HepG2 (cell line): ENCODE results near the gene MPZL3. TPM values are rescaled to one million over a fixed set of nuclear protein-coding genes. Genes with fewer than 3 reads are reported as not detected.

Source experiments
- ATF5 ChIP-seq: sonication (generic); formaldehyde crosslinking; IDR thresholded peaks from 2 replicates; pipeline ENCODE4 v1.4.0; 2020; ENCODE audit warnings: mild to moderate bottlenecking, low read depth, missing genetic modification reagents
- EP300 ChIP-seq, 3 experiments: sonication (generic) in 1 of 3; formaldehyde crosslinking in 1 of 3; IDR thresholded peaks; 2 replicates each; pipeline versions ENCODE4 v1.5.1 to v1.6.1; 2011 to 2020; ENCODE audit warnings: low read depth in 2 of 3, low read length in 2 of 3, borderline replicate concordance in 1 of 3, improper control_type of control experiment in 1 of 3, mild to moderate bottlenecking in 1 of 3, missing genetic modification reagents in 1 of 3, moderate library complexity in 1 of 3
- EZH2 ChIP-seq: conservative IDR thresholded peaks from 2 replicates; pipeline ENCODE4 v1.6.1; 2012; ENCODE audit warnings: mild to moderate bottlenecking, low read depth, low read length, moderate library complexity
- HNF4G ChIP-seq, 2 experiments: sonication (generic) in 1 of 2; formaldehyde crosslinking in 1 of 2; IDR thresholded peaks; 2 replicates each; pipeline versions ENCODE4 v1.4.0 to v1.6.1; 2011 to 2020; ENCODE audit warnings: borderline replicate concordance in 2 of 2, low read depth in 2 of 2, mild to moderate bottlenecking in 2 of 2, low read length in 1 of 2, missing genetic modification reagents in 1 of 2, moderate library complexity in 1 of 2
- HNRNPUL1 ChIP-seq: fragments of 200-400 bp; formaldehyde crosslinking; IDR thresholded peaks from 2 replicates; pipeline ENCODE4 v1.6.1; 2017; ENCODE audit warnings: low read depth, mild to moderate bottlenecking, low read length, moderate library complexity
- KAT7 ChIP-seq: IDR thresholded peaks from 2 replicates; pipeline ENCODE4 v1.6.1; 2018; ENCODE audit warnings: borderline replicate concordance, missing compliant biosample characterization
- MED8 ChIP-seq: sonication (generic); formaldehyde crosslinking; IDR thresholded peaks from 2 replicates; pipeline ENCODE4 v1.8.1; 2023; ENCODE audit warnings: mild to moderate bottlenecking, missing genetic modification reagents; ENCODE audit not compliant: insufficient replicate concordance
- MEF2D ChIP-seq: sonication (generic); formaldehyde crosslinking; IDR thresholded peaks from 2 replicates; pipeline ENCODE4 v1.5.1; 2020; ENCODE audit warnings: mild to moderate bottlenecking, missing genetic modification reagents
- MIXL1 ChIP-seq: IDR thresholded peaks from 2 replicates; pipeline ENCODE4 v1.6.1; 2016
- MTA3 ChIP-seq: sonication (generic); formaldehyde crosslinking; IDR thresholded peaks from 2 replicates; pipeline ENCODE4 v1.4.0; 2020; ENCODE audit warnings: missing genetic modification reagents
- MXI1 ChIP-seq: IDR thresholded peaks from 3 replicates; pipeline ENCODE4 v1.6.1; 2012; ENCODE audit warnings: low read depth, low read length, inconsistent platforms, borderline replicate concordance
- NCOA2 ChIP-seq: sonication (generic); formaldehyde crosslinking; IDR thresholded peaks from 2 replicates; pipeline ENCODE4 v1.8.0; 2022; ENCODE audit warnings: inconsistent platforms
- REPIN1 ChIP-seq: sonication (generic); formaldehyde crosslinking; IDR thresholded peaks from 2 replicates; pipeline ENCODE4 v1.8.0; 2022; ENCODE audit warnings: missing genetic modification reagents, low read depth, mild to moderate bottlenecking, borderline replicate concordance
- SOX6 ChIP-seq, 2 experiments: fragments of 450-650 bp in 1 of 2; sonication (generic) in 1 of 2; formaldehyde crosslinking in 1 of 2; IDR thresholded peaks; 2 replicates each; pipeline versions ENCODE4 v1.4.0 to v1.6.1; 2017 to 2020; ENCODE audit warnings: antibody characterized with exemption in 1 of 2, mild to moderate bottlenecking in 1 of 2, missing genetic modification reagents in 1 of 2
- STAT5B ChIP-seq: sonication (generic); formaldehyde crosslinking; IDR thresholded peaks from 2 replicates; pipeline ENCODE4 v1.4.0; 2020; ENCODE audit warnings: missing genetic modification reagents
- TBX3 ChIP-seq: fragments of 450-650 bp; IDR thresholded peaks from 2 replicates; pipeline ENCODE4 v1.6.1; 2017; ENCODE audit warnings: antibody characterized with exemption, mild to moderate bottlenecking, inconsistent platforms, borderline replicate concordance
- THAP9 ChIP-seq: sonication (generic); formaldehyde crosslinking; IDR thresholded peaks from 2 replicates; pipeline ENCODE4; 2020; ENCODE audit warnings: missing genetic modification reagents, mild to moderate bottlenecking, borderline replicate concordance
- TOE1 ChIP-seq: sonication (generic); formaldehyde crosslinking; IDR thresholded peaks from 2 replicates; pipeline ENCODE4 v1.4.0; 2020; ENCODE audit warnings: mild to moderate bottlenecking, missing genetic modification reagents
- U2AF2 ChIP-seq: fragments of 200-400 bp; formaldehyde crosslinking; IDR thresholded peaks from 2 replicates; pipeline ENCODE4 v1.6.1; 2017; ENCODE audit warnings: low read depth, mild to moderate bottlenecking, low read length
- YEATS2 ChIP-seq: sonication (generic); formaldehyde crosslinking; IDR thresholded peaks from 2 replicates; pipeline ENCODE4 v1.4.0; 2020; ENCODE audit warnings: missing genetic modification reagents, borderline replicate concordance
- ZFAT ChIP-seq: sonication (generic); formaldehyde crosslinking; conservative IDR thresholded peaks from 2 replicates; pipeline ENCODE4 v1.8.1; 2023; ENCODE audit warnings: missing genetic modification reagents, inconsistent platforms
- ZFX ChIP-seq: sonication (generic); formaldehyde crosslinking; IDR thresholded peaks from 2 replicates; pipeline ENCODE4 v1.4.0; 2020; ENCODE audit warnings: mild to moderate bottlenecking, low read depth, missing genetic modification reagents, moderate library complexity
- ZMYM4 ChIP-seq: sonication (generic); formaldehyde crosslinking; IDR thresholded peaks from 2 replicates; pipeline ENCODE4 v1.8.1; 2023; ENCODE audit warnings: mild to moderate bottlenecking, missing genetic modification reagents
- ZNF441 ChIP-seq: sonication (generic); formaldehyde crosslinking; IDR thresholded peaks from 2 replicates; pipeline ENCODE4 v1.7.0; 2021; ENCODE audit warnings: missing genetic modification reagents, borderline replicate concordance
- polyA plus RNA-seq, 8 experiments: library from polyadenylated mRNA; depleted of rRNA in 3 of 8; stranded (reverse) in 7 of 8; unstranded in 1 of 8; fragments of >200 nt; fragmentation: Illumina TruSeq in 4 of 8; extraction: Trizol in 4 of 8; gene quantifications; 2 replicates each; pipeline versions ENCODE4 v1.2.1 to v1.2.3, GENCODE V29; 2011 to 2016; ENCODE audit warnings: low read depth in 4 of 8, missing spikeins in 1 of 8, mixed read lengths in 1 of 8; ENCODE audit not compliant: insufficient read depth in 1 of 8
- total RNA-seq, 5 experiments: library from RNA; depleted of rRNA; stranded (reverse); fragments of >200 nt; fragmentation: Illumina TruSeq; extraction: Trizol; gene quantifications; 2 replicates each; pipeline ENCODE4 v1.2.3, GENCODE V29; 2016; ENCODE audit warnings: low read depth in 1 of 5
- TF ChIP-seq, protein P1 (sequence below): sonication (generic); formaldehyde crosslinking; IDR thresholded peaks from 2 replicates; pipeline ENCODE4 v1.5.0; 2020; ENCODE audit warnings: missing genetic modification reagents

The MPZL3 gene
- total and polyA plus RNA-seq, 2 of the 13 experiments (the other 11 are each of a cell fraction or from before 2014, with no cell fraction given) = 5.3 to 9.3 TPM

DNA sequence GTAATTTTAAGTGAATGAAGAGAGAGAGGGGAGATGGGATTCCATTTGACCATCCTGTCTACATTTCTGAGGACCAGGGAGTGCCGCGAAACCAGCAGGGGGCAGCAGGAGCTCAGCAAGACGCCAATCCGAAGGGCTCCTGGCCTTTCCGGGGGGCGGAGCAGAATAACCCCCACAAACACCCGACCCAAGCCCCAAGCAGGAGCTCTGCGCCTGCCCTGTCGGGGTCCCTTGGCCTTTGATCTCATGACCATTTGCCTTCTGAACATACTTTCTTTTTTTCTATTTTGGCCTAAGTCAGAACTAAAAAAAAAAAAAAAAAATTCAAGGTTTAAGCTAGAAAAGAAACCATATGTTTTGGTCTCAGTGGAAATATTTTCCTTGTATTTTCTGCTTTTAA, 53.8 kb downstream of the MPZL3 start (continued):
- TF ChIP-seq, protein P1, sequence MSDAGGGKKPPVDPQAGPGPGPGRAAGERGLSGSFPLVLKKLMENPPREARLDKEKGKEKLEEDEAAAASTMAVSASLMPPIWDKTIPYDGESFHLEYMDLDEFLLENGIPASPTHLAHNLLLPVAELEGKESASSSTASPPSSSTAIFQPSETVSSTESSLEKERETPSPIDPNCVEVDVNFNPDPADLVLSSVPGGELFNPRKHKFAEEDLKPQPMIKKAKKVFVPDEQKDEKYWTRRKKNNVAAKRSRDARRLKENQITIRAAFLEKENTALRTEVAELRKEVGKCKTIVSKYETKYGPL (CRISPR knock-in tag) = no peak
- peak; percentile 63; the same call in 1 of the 2 replicates for TF ChIP-seq ZMYM4
- peak; percentile 72; the same call in 1 of the 2 replicates for TF ChIP-seq ZNF441
- TF ChIP-seq MIXL1 (CRISPR knock-in tag) = peak; percentile 34; the same call in 1 of the 2 replicates
- TF ChIP-seq REPIN1 = no peak
- TF ChIP-seq U2AF2 = no peak
- no peak for TF ChIP-seq SOX6 (IDR thresholded peaks at IDR 0.05)
- peak; percentile 50; the same call in 1 of the 2 replicates for TF ChIP-seq SOX6 (CRISPR knock-in tag; IDR thresholded peaks at IDR 0.05)
- no peak for TF ChIP-seq MTA3 (CRISPR knock-in tag)
- TF ChIP-seq MEF2D (CRISPR knock-in tag) = no peak
- no peak for TF ChIP-seq KAT7 (CRISPR knock-in tag)
- TF ChIP-seq HNRNPUL1 = no peak
- no peak for TF ChIP-seq TOE1 (CRISPR knock-in tag)
- TF ChIP-seq ZFX (CRISPR knock-in tag) = peak; percentile 23; the same call in 1 of the 2 replicates
- TF ChIP-seq YEATS2 = no peak
- no peak for TF ChIP-seq ATF5 (CRISPR knock-in tag)
- no peak for TF ChIP-seq STAT5B (CRISPR knock-in tag)
- TF ChIP-seq MXI1 = 0 out of 3 replicates have a peak, but pooled peaks have one; percentile 27
- TF ChIP-seq MED8 (CRISPR knock-in tag) = no peak
- no peak for TF ChIP-seq ZFAT (CRISPR knock-in tag)
- TF ChIP-seq TBX3 = no peak
- no peak for TF ChIP-seq THAP9 (CRISPR knock-in tag)
- TF ChIP-seq EP300 (IDR thresholded peaks at IDR 0.05; ENCODE audit: low read depth in 2 of 2, low read length in 2 of 2) = no peak
- no peak for TF ChIP-seq EP300 (CRISPR knock-in tag; IDR thresholded peaks at IDR 0.05; ENCODE audit: borderline replicate concordance)
- peak; percentile 35; the same call in 1 of the 2 replicates for TF ChIP-seq HNF4G (IDR thresholded peaks at IDR 0.05; ENCODE audit: borderline replicate concordance, low read depth, low read length)
- TF ChIP-seq HNF4G (CRISPR knock-in tag; IDR thresholded peaks at IDR 0.05; ENCODE audit: borderline replicate concordance, low read depth) = no peak
- TF ChIP-seq EZH2 = no peak
- TF ChIP-seq NCOA2 (CRISPR knock-in tag) = no peak
